GM23338 (cell line): ENCODE data around the gene SYNPO2. TPM values are rescaled to one million over a fixed set of nuclear protein-coding genes. Genes with fewer than 3 reads are reported as not detected.

Experiments
- ATAC-seq: fragments of 200-7000 bp; cut with Tn5 transposase; 3 replicates; pipeline ENCODE4 v1.9.1; 2020
- DNase-seq: peaks from one replicate; pipeline ENCODE4 v3.0.0-alpha.2; 2015; ENCODE audit warnings: low spot score
- H2AFZ ChIP-seq: fragments of 200-600 bp; sonication (generic); 2 replicates; pipeline ENCODE4 v1.8.0; 2016; ENCODE audit warnings: antibody characterized with exemption, mild to moderate bottlenecking, moderate library complexity
- H3F3A ChIP-seq: fragments of 200-600 bp; sonication (generic); replicated peaks from 2 replicates; pipeline ENCODE4 v1.8.0; 2017; ENCODE audit warnings: antibody characterized with exemption, mixed run types, low read depth
- H3K27ac ChIP-seq: fragments of 200-600 bp; sonication (generic); 2 replicates; pipeline ENCODE4 v1.6.1; 2016; ENCODE audit warnings: low read depth
- H3K27me3 ChIP-seq: fragments of 200-600 bp; sonication (generic); 2 replicates; pipeline ENCODE4 v1.8.0; 2016; ENCODE audit warnings: mild to moderate bottlenecking, mixed run types, moderate library complexity; ENCODE audit not compliant: insufficient read depth
- H3K36me3 ChIP-seq: fragments of 200-600 bp; sonication (generic); 2 replicates; pipeline ENCODE4 v1.8.0; 2016; ENCODE audit warnings: mild to moderate bottlenecking; ENCODE audit not compliant: insufficient read depth
- H3K4me1 ChIP-seq: fragments of 200-600 bp; sonication (generic); 2 replicates; pipeline ENCODE4 v1.8.0; 2016; ENCODE audit warnings: mild to moderate bottlenecking, moderate library complexity; ENCODE audit not compliant: insufficient read depth
- H3K4me2 ChIP-seq: fragments of 200-600 bp; sonication (generic); 2 replicates; pipeline ENCODE4 v1.7.1; 2017; ENCODE audit warnings: mixed run types
- H3K4me3 ChIP-seq: fragments of 200-600 bp; sonication (generic); 2 replicates; pipeline ENCODE4 v1.6.1; 2016; ENCODE audit warnings: mixed run types
- H3K79me2 ChIP-seq: fragments of 200-600 bp; sonication (generic); replicated peaks from 2 replicates; pipeline ENCODE4 v1.8.0; 2017; ENCODE audit warnings: mild to moderate bottlenecking; ENCODE audit not compliant: insufficient read depth
- H3K9me2 ChIP-seq: fragments of 200-600 bp; sonication (generic); 2 replicates; pipeline ENCODE4 v1.8.0; 2017; ENCODE audit not compliant: insufficient read depth
- H4K20me1 ChIP-seq: fragments of 200-600 bp; sonication (generic); replicated peaks from 2 replicates; pipeline ENCODE4 v1.8.0; 2017; ENCODE audit warnings: mild to moderate bottlenecking; ENCODE audit not compliant: insufficient read depth
- H3K27ac Mint-ChIP-seq: 2 replicates; pipeline ENCODE4 v1.8.0; 2020; ENCODE audit warnings: inconsistent platforms, mild to moderate bottlenecking, moderate library complexity, mixed read lengths
- H3K27me3 Mint-ChIP-seq: 3 replicates; pipeline ENCODE4 v1.8.0; 2022; ENCODE audit warnings: low read depth, mild to moderate bottlenecking, moderate library complexity, mixed read lengths, inconsistent platforms; ENCODE audit not compliant: insufficient read depth, poor library complexity
- H3K36me3 Mint-ChIP-seq: 3 replicates; pipeline ENCODE4 v1.8.0; 2021; ENCODE audit warnings: low read depth, mild to moderate bottlenecking, inconsistent platforms, moderate library complexity, mixed read lengths
- H3K4me1 Mint-ChIP-seq: 3 replicates; pipeline ENCODE4 v1.8.0; 2020; ENCODE audit warnings: mild to moderate bottlenecking, inconsistent platforms, mixed read lengths
- H3K4me3 Mint-ChIP-seq: 3 replicates; pipeline ENCODE4 v1.8.0; 2021; ENCODE audit warnings: moderate library complexity, mild to moderate bottlenecking, inconsistent platforms, mixed read lengths
- H3K9me3 Mint-ChIP-seq: 3 replicates; pipeline ENCODE4 v1.8.0; 2020; ENCODE audit warnings: moderate library complexity, mild to moderate bottlenecking, inconsistent platforms, mixed read lengths
- CREB1 ChIP-seq: fragments of 250-450 bp; sonication (Bioruptor Pico); IDR thresholded peaks from 2 replicates; pipeline ENCODE4 v1.5.0; 2020; ENCODE audit warnings: low read depth, mild to moderate bottlenecking, moderate library complexity
- EZH2 ChIP-seq: fragments of 200-600 bp; sonication (generic); IDR thresholded peaks from one replicate; pipeline ENCODE4 v1.8.0; 2017; ENCODE audit warnings: antibody characterized with exemption, mild to moderate bottlenecking, low read depth; ENCODE audit not compliant: unreplicated experiment
- EZH2phosphoT487 ChIP-seq: fragments of 200-600 bp; sonication (generic); IDR thresholded peaks from one replicate; pipeline ENCODE4 v1.8.1; 2018; ENCODE audit warnings: antibody characterized with exemption; ENCODE audit not compliant: unreplicated experiment
- JUNB ChIP-seq: IDR thresholded peaks from one replicate; pipeline ENCODE4 v1.6.1; 2016; ENCODE audit warnings: antibody characterized with exemption; ENCODE audit not compliant: unreplicated experiment
- REST ChIP-seq: IDR thresholded peaks from one replicate; pipeline ENCODE4 v1.6.1; 2018; ENCODE audit warnings: antibody characterized with exemption; ENCODE audit not compliant: unreplicated experiment
- ZNF462 ChIP-seq: fragments of 250-450 bp; sonication (Bioruptor Pico); IDR thresholded peaks from 2 replicates; pipeline ENCODE4 v1.5.0; 2020; ENCODE audit warnings: mild to moderate bottlenecking, moderate library complexity
- polyA plus RNA-seq: library from polyadenylated mRNA; unstranded; fragments of >200 nt; fragmentation: Nextera tagmentation; extraction: Ambion mirVana; gene quantifications from 2 replicates; pipeline ENCODE4 v1.2.1, GENCODE V29; 2016
- total RNA-seq: library from RNA; depleted of rRNA; stranded (reverse); fragments of >200 nt; shearing (Covaris generic); gene quantifications from 2 replicates; pipeline ENCODE4 v1.2.3, GENCODE V29; 2014

SYNPO2 gene
- total and polyA plus RNA-seq, 2 experiments from 2014 or later: 2.1 to 3.4 TPM

- TF ChIP-seq ZNF462 (CRISPR knock-in tag): no peak
Observed at GRCh38 chr4:118889312-118889691, 648 bp downstream of the SYNPO2 start (continued).

GRCh38 chr4:118894034-118894433 lies 5.4 kb downstream of the SYNPO2 start:
- Mint-ChIP-seq H3K27me3 (peaks cover 4% of the 10 kb centered on the region), H3K36me3 (no peaks in the 10 kb centered on the region), H3K9me3 (no peaks in the 10 kb centered on the region), H3K4me1 (peaks cover 12% of the 10 kb centered on the region), H3K4me3 (no peak overlapping the region), H3K27ac (no peak overlapping the region)
- no peak overlapping the region for H2AFZ ChIP-seq
- H3K9me2 ChIP-seq: no peaks in the 10 kb centered on the region
- no peaks in the 10 kb centered on the region for H3K79me2 ChIP-seq
- DNase-seq (no peak), ATAC-seq (no peak)
- H3K4me2 ChIP-seq: no peak overlapping the region
- H4K20me1 ChIP-seq: no peaks in the 10 kb centered on the region
- H3K27me3 ChIP-seq: no peaks in the 10 kb centered on the region
- H3K4me1 ChIP-seq: peaks cover 8% of the 10 kb centered on the region; the same call in 1 of the 2 replicates
- H3K36me3 ChIP-seq: no peaks in the 10 kb centered on the region
- no peak overlapping the region for H3K4me3 ChIP-seq
- H3K27ac ChIP-seq: no peak overlapping the region
- H3F3A ChIP-seq: no peaks in the 10 kb centered on the region
- TF ChIP-seq REST (no peak), EZH2 (no peak), JUNB (no peak), EZH2phosphoT487 (no peak), ZNF462 (CRISPR knock-in tag) (no peak), CREB1 (CRISPR knock-in tag) (no peak)
